T-cell (primary cell): ENCODE data around the gene HHEX. TPM values are rescaled to one million over a fixed set of nuclear protein-coding genes. Genes with fewer than 3 reads are reported as not detected.
"Not testable (repeated sequence)": the region's sequence is repeated elsewhere in the genome, so short reads cannot be mapped to it uniquely, and the experiment has no call there.

ENCODE experiments used
- ATAC-seq, 4 experiments: fragments of 200-7000 bp in 3 of 4; fragments of 150-1000 bp in 1 of 4; cut with Tn5 transposase; replicated peaks in 1 of 4; 1 replicate in 3 of 4; 2 replicates in 1 of 4; pipeline ENCODE4 v1.10.0; 2021; ENCODE audit warnings: moderate library complexity in 3 of 4, mild to moderate bottlenecking in 2 of 4, moderate number of reproducible peaks in 1 of 4
- CTCF ChIA-PET, 2 donors: fragments of 300-600 bp; sonication (Branson Sonifier 250); formaldehyde crosslinking; loops; one replicate each; lab custom pipeline; 2022; ENCODE audit warnings: antibody characterized with exemption in 2 of 2; lab: Charles Lee
- POLR2A ChIA-PET, 2 donors: fragments of 300-600 bp; sonication (Branson Sonifier 250); formaldehyde crosslinking; loops; one replicate each; lab custom pipeline; 2022; ENCODE audit warnings: antibody characterized with exemption in 2 of 2; lab: Charles Lee
- DNase-seq, 35 experiments: peaks; one replicate each; pipeline versions ENCODE4 v3.0.0 to v3.0.0-alpha.2; 2013 to 2023
- H3K27ac ChIP-seq: one replicate; pipeline ENCODE4 v1.5.1; 2013; ENCODE audit warnings: low read length
- H3K27me3 ChIP-seq, 2 experiments: replicated peaks in 1 of 2; 1 replicate in 1 of 2; 2 replicates in 1 of 2; pipeline versions ENCODE4 v1.6.1 to v1.7.0; 2013; ENCODE audit warnings: low read length in 1 of 2, mixed read lengths in 1 of 2; ENCODE audit not compliant: control insufficient read depth in 2 of 2, insufficient read depth in 2 of 2; ENCODE audit errors: extremely low read depth in 1 of 2
- H3K36me3 ChIP-seq, 2 donors: 1 replicate in 1 of 2; 2 replicates in 1 of 2; pipeline versions ENCODE4 v1.6.1 to v1.7.0; 2013; ENCODE audit warnings: low read length in 1 of 2; ENCODE audit not compliant: control insufficient read depth in 2 of 2, insufficient read depth in 1 of 2; ENCODE audit errors: extremely low read depth in 1 of 2
- H3K4me1 ChIP-seq, 2 experiments: 1 replicate in 1 of 2; 2 replicates in 1 of 2; pipeline versions ENCODE4 v1.6.1 to v1.7.0; 2013; ENCODE audit warnings: low read length in 2 of 2, mixed read lengths in 1 of 2; ENCODE audit not compliant: insufficient read depth in 2 of 2, control insufficient read depth in 1 of 2; ENCODE audit errors: extremely low read depth in 1 of 2
- H3K4me3 ChIP-seq, 2 donors: 1 replicate in 1 of 2; 2 replicates in 1 of 2; pipeline versions ENCODE4 v1.5.1 to v1.7.0; 2013; ENCODE audit warnings: mild to moderate bottlenecking in 2 of 2, low read length in 1 of 2, moderate library complexity in 1 of 2; ENCODE audit not compliant: control insufficient read depth in 1 of 2; ENCODE audit errors: extremely low read depth in 1 of 2
- H3K9me3 ChIP-seq: 2 replicates; pipeline ENCODE4 v1.7.0; 2013
- H3K27ac Mint-ChIP-seq, 2 donors: one replicate each; pipeline ENCODE4 v1.8.0; 2020 to 2021; ENCODE audit warnings: mild to moderate bottlenecking in 2 of 2, mixed read lengths in 2 of 2
- H3K27me3 Mint-ChIP-seq, 2 donors: one replicate each; pipeline ENCODE4 v1.8.0; 2021 to 2022; ENCODE audit warnings: mixed read lengths in 2 of 2
- H3K36me3 Mint-ChIP-seq: one replicate; pipeline ENCODE4 v1.8.0; 2021; ENCODE audit warnings: mixed read lengths
- H3K4me1 Mint-ChIP-seq, 3 donors: one replicate each; pipeline ENCODE4 v1.8.0; 2020 to 2022; ENCODE audit warnings: mixed read lengths in 3 of 3, mild to moderate bottlenecking in 1 of 3
- H3K4me3 Mint-ChIP-seq, 3 donors: one replicate each; pipeline ENCODE4 v1.8.0; 2020 to 2022; ENCODE audit warnings: mild to moderate bottlenecking in 3 of 3, mixed read lengths in 3 of 3, moderate library complexity in 3 of 3
- H3K9me3 Mint-ChIP-seq, 3 donors: one replicate each; pipeline ENCODE4 v1.8.0; 2020 to 2022; ENCODE audit warnings: mixed read lengths in 3 of 3
- WGBS: methylation state at CpG from one replicate; pipeline ENCODE4 v1.1.5; 2013; ENCODE audit warnings: missing lambda C conversion rate; ENCODE audit not compliant: insufficient coverage; 5-methylcytosine and 5-hydroxymethylcytosine counted together
- total RNA-seq, 35 experiments: library from RNA in 6 of 35; stranded (reverse) in 6 of 35; fragments of 120-200 nt in 1 of 35; gene quantifications; one replicate each; pipeline versions ENCODE4 v1.2.1 to v1.2.4 and lab custom pipeline; 2013 to 2026

HHEX gene
- 1 to 10 TPM; 1.3 to 5.8 (median 3.6) TPM for total RNA-seq
- 2.2 TPM for total RNA-seq (2013)
- total RNA-seq (lab: John Stamatoyannopoulos, UW) = 0.13 to 4.6 (median 1.5) reads per million in 29 experiments

DNA sequence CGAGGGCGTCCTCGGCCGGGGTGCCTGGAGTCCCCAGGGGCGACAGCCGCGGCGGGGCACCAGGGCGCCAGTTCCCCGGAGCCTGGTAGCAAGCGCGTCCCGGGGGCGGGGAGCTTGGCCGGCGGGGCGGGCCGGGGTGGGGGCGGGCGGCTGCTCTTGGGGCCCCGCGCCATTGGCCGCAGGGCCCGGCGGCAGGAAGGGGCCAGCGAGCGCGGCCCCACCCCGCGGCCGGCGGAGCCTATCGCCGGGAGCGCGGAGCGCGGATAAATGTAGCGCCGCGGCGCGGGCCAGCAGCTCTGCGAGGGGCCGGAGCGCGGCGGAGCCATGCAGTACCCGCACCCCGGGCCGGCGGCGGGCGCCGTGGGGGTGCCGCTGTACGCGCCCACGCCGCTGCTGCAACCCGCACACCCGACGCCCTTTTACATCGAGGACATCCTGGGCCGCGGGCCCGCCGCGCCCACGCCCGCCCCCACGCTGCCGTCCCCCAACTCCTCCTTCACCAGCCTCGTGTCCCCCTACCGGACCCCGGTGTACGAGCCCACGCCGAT lies at the start of gene HHEX:
TSS of gene HHEX (plus strand) at position 293 of the 548 bp plus-strand sequence. CDS start at position 325, 32 bp downstream.
- H3K4me1 ChIP-seq = peaks cover 14 to 37% of the 10 kb centered on the region in 2 experiments
- POLR2A ChIA-PET = no interaction called here

DNA sequence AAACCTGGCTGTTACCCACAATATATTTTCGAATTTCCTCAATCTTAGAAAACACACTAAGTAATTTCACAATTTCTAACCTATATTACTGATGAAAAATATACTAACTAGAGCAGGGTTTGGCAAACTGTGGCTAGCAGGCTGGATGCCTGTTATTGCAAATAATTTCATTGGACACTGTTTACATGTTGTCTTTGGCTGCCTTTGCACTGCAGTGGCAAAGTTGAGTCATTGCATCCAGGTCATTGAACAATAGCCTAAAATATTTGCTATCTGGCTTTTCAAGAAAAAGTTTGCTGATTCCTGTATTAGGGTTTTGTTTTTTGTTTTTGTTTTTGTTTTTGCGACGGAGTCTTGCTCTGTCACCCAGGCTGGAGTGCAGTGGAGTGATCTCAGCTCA lies 49.6 kb upstream of the HHEX start:
- no peak for ATAC-seq

More for the DNA sequence above, at the start of gene HHEX:
- Histone ChIP-seq H3K9me3 (no peaks in the 10 kb centered on the region), H3K27ac (no peak within 1 kb of the TSS), H3K27me3 (peaks cover 0 to 45% of the 10 kb centered on the region in 2 experiments), H3K4me3 (peak within 1 kb of the TSS; percentile 50 to 77), H3K36me3 (no peaks in the 10 kb centered on the region)
- Mint-ChIP-seq H3K9me3 (peaks cover 0 to 12% (median 2%) of the 10 kb centered on the region in 3 donors), H3K36me3 (peaks cover 5% of the 10 kb centered on the region), H3K27ac (peak within 1 kb of the TSS in 1 of 2 donors; percentile 46), H3K27me3 (peaks cover 51 to 60% of the 10 kb centered on the region in 2 donors), H3K4me1 (peaks cover 27 to 31% (median 30%) of the 10 kb centered on the region in 3 donors), H3K4me3 (peak within 1 kb of the TSS; percentile 72 to 81 (median 74))
- CTCF ChIA-PET = interaction anchor here in 1 of 2 donors (0.6 to 1.1 kb wide), 3 partner anchors 10 to 853 kb away, joined by 3 to 4 read pairs (median 3); no protein-coding TSS in a partner anchor
- DNase-seq = peak in 11 of 35 experiments; percentile 13 to 57 (median 32)
- ATAC-seq = peak; percentile 49 to 67 (median 64)
- WGBS = under 1% methylated on average over 77 of the region's 79 CpGs

DNA sequence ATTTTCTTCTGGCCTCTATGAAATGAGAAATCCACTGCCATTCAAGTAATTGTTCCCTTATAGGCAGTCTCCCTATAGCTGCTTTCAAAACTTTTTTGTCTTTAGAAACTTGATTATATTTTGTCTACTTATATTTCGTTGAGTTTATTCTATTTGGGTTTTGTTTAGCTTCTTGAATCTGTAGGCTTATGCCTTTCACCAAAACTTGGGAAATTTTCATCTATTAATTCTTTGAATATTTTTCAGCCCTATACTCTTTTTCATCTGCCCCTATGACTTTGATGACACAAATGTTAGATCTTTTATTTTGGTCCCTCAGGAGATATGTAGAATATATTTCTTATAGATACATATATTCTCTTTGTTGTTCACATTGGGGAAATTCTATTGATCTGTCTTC lies 48.3 kb upstream of the HHEX start:
- Mint-ChIP-seq H3K4me3 (no peak overlapping the region), H3K27ac (no peak overlapping the region), H3K27me3 (no peaks in the 10 kb centered on the region), H3K36me3 (no peaks in the 10 kb centered on the region), H3K4me1 (peaks cover 0 to 4% (median 0%) of the 10 kb centered on the region in 3 donors), H3K9me3 (no peaks in the 10 kb centered on the region)
- no peak overlapping the region for H3K27ac ChIP-seq
- no peaks in the 10 kb centered on the region for H3K36me3 ChIP-seq
- no peaks in the 10 kb centered on the region for H3K27me3 ChIP-seq
- no peak for ATAC-seq
- H3K9me3 ChIP-seq = no peaks in the 10 kb centered on the region
- POLR2A ChIA-PET = no interaction called here
- no CpG with 5 or more reads among the region's 1 CpG for WGBS
- no peak for DNase-seq
- no peak overlapping the region for H3K4me3 ChIP-seq
- H3K4me1 ChIP-seq = peaks cover 0 to 3% of the 10 kb centered on the region in 2 experiments
- CTCF ChIA-PET = no interaction called here

More for the DNA sequence above, 49.6 kb upstream of the HHEX start:
- H3K4me1 ChIP-seq = peaks cover 0 to 3% of the 10 kb centered on the region in 2 experiments
- H3K9me3 ChIP-seq = no peaks in the 10 kb centered on the region
- DNase-seq = peak in 1 of 35 experiments; percentile 3
- ChIA-PET POLR2A (no interaction called here), CTCF (no interaction called here)
- Mint-ChIP-seq H3K27ac (no peak overlapping the region), H3K36me3 (no peaks in the 10 kb centered on the region), H3K27me3 (no peaks in the 10 kb centered on the region), H3K4me3 (no peak overlapping the region), H3K9me3 (no peaks in the 10 kb centered on the region), H3K4me1 (peaks cover 0 to 4% (median 0%) of the 10 kb centered on the region in 3 donors)
- H3K36me3 ChIP-seq = no peaks in the 10 kb centered on the region
- no peaks in the 10 kb centered on the region for H3K27me3 ChIP-seq
- H3K4me3 ChIP-seq = no peak overlapping the region
- 100% methylated on average over 1 of the region's 3 CpGs for WGBS
- no peak overlapping the region for H3K27ac ChIP-seq

DNA sequence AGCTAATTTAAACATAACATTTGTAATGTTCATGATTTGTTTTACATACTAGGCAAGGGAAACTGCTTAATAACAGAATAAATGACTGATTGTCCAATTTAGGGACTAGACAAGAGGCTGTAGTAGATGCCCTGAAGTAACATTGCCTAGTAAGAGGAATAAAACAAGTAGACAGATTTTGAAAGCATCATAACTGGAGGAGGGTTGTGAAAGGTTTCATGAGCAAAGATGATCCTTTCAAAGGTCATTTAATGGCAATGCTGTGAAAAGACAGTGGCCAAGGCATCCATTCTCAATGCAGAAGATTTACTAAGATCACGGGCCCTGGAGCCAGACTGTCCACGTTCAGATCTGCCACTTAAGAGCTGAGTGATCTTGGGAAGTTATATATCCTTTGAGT lies 44.8 kb upstream of the HHEX start:
- ATAC-seq (no peak), DNase-seq (no peak)
- Mint-ChIP-seq H3K4me1 (peaks cover 0 to 4% (median 0%) of the 10 kb centered on the region in 3 donors), H3K27me3 (no peaks in the 10 kb centered on the region), H3K9me3 (no peaks in the 10 kb centered on the region), H3K27ac (no peak overlapping the region), H3K4me3 (no peak overlapping the region), H3K36me3 (peaks cover 4% of the 10 kb centered on the region)
- H3K36me3 ChIP-seq = no peaks in the 10 kb centered on the region
- H3K27ac ChIP-seq = no peak overlapping the region
- peaks cover 0 to 3% of the 10 kb centered on the region in 2 experiments for H3K4me1 ChIP-seq
- no CpG with 5 or more reads among the region's 2 CpGs for WGBS
- no peaks in the 10 kb centered on the region for H3K9me3 ChIP-seq
- H3K4me3 ChIP-seq = no peak overlapping the region
- ChIA-PET POLR2A (interaction anchor here in 1 of 2 donors (0.5 kb wide), 1 partner anchor 25 kb away, joined by 3 read pairs; no protein-coding TSS in a partner anchor), CTCF (interaction anchor here in 1 of 2 donors (1.0 kb wide), 1 partner anchor 42 kb away, joined by 3 read pairs; no protein-coding TSS in a partner anchor)
- no peaks in the 10 kb centered on the region for H3K27me3 ChIP-seq

DNA sequence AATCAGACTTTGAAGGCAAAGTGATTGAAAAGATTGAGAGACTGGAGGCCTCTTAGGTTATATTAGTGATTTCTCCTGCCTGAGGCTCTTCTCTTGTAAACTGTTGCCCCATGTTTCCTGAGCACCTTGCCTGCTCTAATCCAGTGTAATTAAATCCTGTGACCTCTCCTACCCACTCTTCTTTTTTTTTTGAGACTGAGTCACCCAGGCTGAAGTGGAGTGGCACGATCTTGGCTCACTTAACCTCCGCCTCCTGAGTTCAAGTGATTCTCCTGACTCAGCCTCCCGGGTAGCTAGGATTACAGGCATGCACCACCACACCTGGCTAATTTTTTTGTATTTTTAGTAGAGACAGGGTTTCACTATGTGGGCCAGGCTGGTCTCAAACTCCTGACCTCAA lies 38.9 kb upstream of the HHEX start:
- H3K4me3 ChIP-seq, POLR2A ChIA-PET, ATAC-seq, H3K9me3 ChIP-seq, H3K27ac ChIP-seq, H3K9me3 Mint-ChIP-seq, CTCF ChIA-PET, H3K4me3 Mint-ChIP-seq, H3K27me3 ChIP-seq, H3K36me3 ChIP-seq, H3K4me1 Mint-ChIP-seq, H3K4me1 ChIP-seq, H3K27ac Mint-ChIP-seq, H3K27me3 Mint-ChIP-seq, DNase-seq: not testable (repeated sequence)
- H3K36me3 Mint-ChIP-seq = peaks cover 16% of the 10 kb centered on the region
- WGBS = no CpG with 5 or more reads among the region's 3 CpGs

DNA sequence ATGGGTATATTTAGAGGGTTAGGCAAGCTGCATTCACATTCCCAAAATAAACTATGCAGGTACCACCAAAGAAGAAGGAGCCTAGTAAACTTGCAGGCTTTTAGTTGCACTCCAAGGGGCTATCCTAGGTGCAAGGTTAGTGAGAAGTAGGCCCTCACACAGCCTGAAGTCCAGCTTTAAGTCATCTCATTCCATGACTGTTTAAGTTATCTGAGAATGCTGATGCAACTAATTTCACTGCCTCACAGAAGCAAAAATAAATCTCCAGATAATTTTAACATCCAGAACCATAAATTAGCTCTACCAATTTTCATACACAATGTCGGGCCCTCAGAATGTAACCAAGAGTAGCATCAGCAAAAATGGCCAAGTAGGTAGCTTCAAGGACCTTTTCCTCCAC lies 34.3 kb upstream of the HHEX start:
- Histone ChIP-seq H3K27ac (no peak overlapping the region), H3K9me3 (no peaks in the 10 kb centered on the region), H3K36me3 (peaks cover 0 to 3% of the 10 kb centered on the region in 2 donors), H3K27me3 (no peaks in the 10 kb centered on the region), H3K4me1 (no peaks in the 10 kb centered on the region), H3K4me3 (no peak overlapping the region)
- ATAC-seq = no peak
- Mint-ChIP-seq H3K4me1 (no peaks in the 10 kb centered on the region), H3K9me3 (no peaks in the 10 kb centered on the region), H3K27me3 (no peaks in the 10 kb centered on the region), H3K4me3 (no peak overlapping the region), H3K27ac (no peak overlapping the region), H3K36me3 (peaks cover 12% of the 10 kb centered on the region)
- CTCF ChIA-PET = no interaction called here
- WGBS = 100% methylated on average over 1 of the region's 1 CpG
- POLR2A ChIA-PET = no interaction called here
- DNase-seq = no peak
